Mucosa of descending colon (tissue), 3 donors: ENCODE measurements around the gene LYPD6. TPM values are rescaled to one million over a fixed set of nuclear protein-coding genes. Genes with fewer than 3 reads are reported as not detected.

Experiments
- ATAC-seq: fragments of 200-7000 bp; cut with Tn5 transposase; one replicate; pipeline ENCODE4 v1.9.1; 2020; ENCODE audit warnings: mild to moderate bottlenecking, moderate library complexity
- DNase-seq, 3 donors: peaks; one replicate each; pipeline ENCODE4 v3.0.0-alpha.2; 2020
- H3K36me3 ChIP-seq: fragments of 200-600 bp; one replicate; pipeline ENCODE4 v1.8.0; 2021; ENCODE audit warnings: low read depth, mild to moderate bottlenecking
- H3K4me1 ChIP-seq: fragments of 200-600 bp; one replicate; pipeline ENCODE4 v1.8.0; 2021; ENCODE audit warnings: low read depth, mild to moderate bottlenecking
- H3K4me3 ChIP-seq: fragments of 200-600 bp; one replicate; pipeline ENCODE4 v1.8.0; 2021; ENCODE audit warnings: mild to moderate bottlenecking
- H3K9me3 ChIP-seq: fragments of 200-600 bp; one replicate; pipeline ENCODE4 v1.8.0; 2021; ENCODE audit warnings: mild to moderate bottlenecking
- CTCF ChIP-seq: fragments of 200-600 bp; IDR thresholded peaks from one replicate; pipeline ENCODE4 v1.8.0; 2022; ENCODE audit warnings: antibody characterized with exemption, mild to moderate bottlenecking
- intact Hi-C, 2 donors: fragments of 100-400 bp; cut with DNase I in 1 of 2; cut with micrococcal nuclease in 1 of 2; formaldehyde crosslinking; loops; one replicate each; pipeline versions ENCODE4 v1.11.0 to v1.11.1; 2022; cut with DNase I, micrococcal nuclease
- total RNA-seq, 3 donors: library from RNA; stranded (reverse); fragmentation: NEBNext Ultra II Directional in 2 of 3; extraction: Animal tissue kit (Norgen Biotek cat#: 25700) in 2 of 3; gene quantifications; one replicate each; pipeline versions ENCODE4 v1.2.1 to v1.2.4, GENCODE V29; 2021 to 2023
- donor health status: DM: no; HTN: no; CAD: no; lungs with moderate emphysema.
- donor health status: DM: no; HTN: no; CAD: no.
- donor health status: DM: no; HTN: yes; CAD: no.

Gene LYPD6
- total RNA-seq, 3 donors from 2014 or later = 2.0 to 2.4 (median 2.2) TPM

DNA sequence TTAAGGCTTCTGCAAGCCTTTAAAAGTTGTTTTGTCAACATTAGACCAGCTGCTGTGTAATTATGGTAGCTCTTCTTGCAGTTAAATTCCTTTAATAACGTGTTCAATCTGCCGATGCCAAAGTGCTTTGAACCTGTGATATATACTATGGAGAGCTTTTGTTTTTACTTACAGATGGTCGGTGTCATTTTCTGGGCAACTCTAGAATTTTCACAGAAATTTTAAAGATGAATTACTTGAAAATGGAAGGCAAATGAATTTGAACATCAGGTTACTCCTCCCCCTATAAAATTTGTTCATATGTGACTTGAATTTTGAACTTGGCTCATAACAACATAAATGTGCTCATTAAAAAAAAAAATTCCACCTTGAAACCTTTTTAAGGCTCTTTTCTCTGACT, 23.0 kb downstream of the LYPD6 start:
- ATAC-seq = no peak
- H3K4me1 ChIP-seq = no peaks in the 10 kb centered on the region
- intact Hi-C loops = no loop called here
- no peaks in the 10 kb centered on the region for H3K36me3 ChIP-seq
- no peaks in the 10 kb centered on the region for H3K9me3 ChIP-seq
- no peak for DNase-seq
- no peak overlapping the region for H3K4me3 ChIP-seq
- no peak for TF ChIP-seq CTCF

DNA sequence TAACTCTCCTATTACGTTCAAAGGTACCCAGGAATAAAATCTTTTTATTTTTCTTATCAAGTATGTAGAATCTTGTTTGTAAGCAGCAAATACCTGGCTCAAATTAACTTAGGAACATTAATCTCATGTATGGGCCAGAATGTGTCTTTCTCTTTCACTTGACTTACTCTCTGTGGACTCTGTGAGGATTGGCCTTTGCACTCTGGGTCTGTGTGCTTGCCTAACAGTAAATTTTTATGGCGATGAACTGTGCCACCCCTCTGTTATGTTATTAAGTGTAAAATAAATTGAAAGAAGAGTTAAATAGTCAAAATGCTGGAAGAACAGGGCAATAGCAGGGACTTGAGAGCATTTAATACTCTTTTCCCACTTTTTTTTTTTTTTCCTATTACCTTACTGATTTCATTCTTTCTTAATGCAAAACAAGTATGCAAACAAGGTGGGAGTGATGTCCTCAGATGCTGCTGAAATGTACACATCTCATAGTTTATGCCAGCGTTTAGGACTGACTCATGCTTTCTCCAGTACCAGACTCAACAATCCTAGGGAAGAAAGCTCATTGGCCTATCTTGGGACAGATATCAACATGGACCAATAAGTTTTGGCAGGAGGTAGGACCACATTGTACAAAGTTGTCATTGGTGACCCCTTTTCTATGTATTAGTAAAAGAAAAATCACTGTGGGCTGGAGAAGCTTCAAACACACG, 25.5 kb downstream of the LYPD6 start:
- TF ChIP-seq CTCF = no peak
- DNase-seq (peak in 1 of 3 donors; percentile 40), ATAC-seq (peak; percentile 89)
- no peak overlapping the region for H3K4me3 ChIP-seq
- intact Hi-C loops = no loop called here
- H3K36me3 ChIP-seq = no peaks in the 10 kb centered on the region
- H3K4me1 ChIP-seq = no peaks in the 10 kb centered on the region
- no peaks in the 10 kb centered on the region for H3K9me3 ChIP-seq

DNA sequence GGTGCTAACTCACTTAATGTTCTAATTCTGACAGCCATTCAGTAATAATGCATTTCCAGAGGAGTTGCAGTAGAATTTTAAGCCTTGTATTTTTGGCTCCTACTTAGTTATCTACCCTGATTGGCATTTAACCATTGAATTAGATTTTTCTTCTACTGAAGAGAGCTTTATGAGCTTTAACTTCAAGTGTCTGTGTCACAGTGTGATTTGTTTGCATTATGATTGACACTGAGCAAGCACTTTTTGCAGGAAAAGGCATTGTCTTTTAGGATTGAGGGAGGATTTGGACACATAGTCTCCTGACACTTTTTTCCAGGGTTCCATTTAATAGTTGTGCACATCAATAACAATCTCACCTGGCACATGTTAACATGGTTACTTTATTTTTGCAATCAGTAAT, 26.7 kb downstream of the LYPD6 start:
- H3K4me1 ChIP-seq = no peaks in the 10 kb centered on the region
- no peaks in the 10 kb centered on the region for H3K36me3 ChIP-seq
- no peak for TF ChIP-seq CTCF
- no peak overlapping the region for H3K4me3 ChIP-seq
- ATAC-seq = no peak
- intact Hi-C loops = no loop called here
- no peak for DNase-seq
- H3K9me3 ChIP-seq = no peaks in the 10 kb centered on the region

GRCh38 chr2:149360106-149360505, 29.7 kb downstream of the LYPD6 start:
- ATAC-seq = no peak
- intact Hi-C loops = no loop called here
- no peak for DNase-seq
- no peaks in the 10 kb centered on the region for H3K36me3 ChIP-seq
- no peak overlapping the region for H3K4me3 ChIP-seq
- TF ChIP-seq CTCF = no peak
- no peaks in the 10 kb centered on the region for H3K4me1 ChIP-seq
- no peaks in the 10 kb centered on the region for H3K9me3 ChIP-seq

GRCh38 chr2:149363958-149364357, 33.6 kb downstream of the LYPD6 start:
- intact Hi-C loops = no loop called here
- Histone ChIP-seq H3K9me3 (no peaks in the 10 kb centered on the region), H3K36me3 (no peaks in the 10 kb centered on the region), H3K4me1 (no peaks in the 10 kb centered on the region), H3K4me3 (no peak overlapping the region)
- TF ChIP-seq CTCF = no peak
- DNase-seq (no peak), ATAC-seq (no peak)

GRCh38 chr2:149364839-149365238, 34.5 kb downstream of the LYPD6 start:
- DNase-seq = no peak
- H3K9me3 ChIP-seq = no peaks in the 10 kb centered on the region
- H3K36me3 ChIP-seq = no peaks in the 10 kb centered on the region
- intact Hi-C loops = no loop called here
- ATAC-seq = no peak
- no peaks in the 10 kb centered on the region for H3K4me1 ChIP-seq
- no peak for TF ChIP-seq CTCF
- H3K4me3 ChIP-seq = no peak overlapping the region
